Gastroesophageal sphincter (tissue), 3 donors: ENCODE measurements around the gene NT5C2.

Experiments
- CTCF ChIP-seq, 4 experiments: fragments of 200-600 bp in 2 of 4; fragments of 450-650 bp in 2 of 4; sonication (generic) in 1 of 4; IDR thresholded peaks; one replicate each; pipeline ENCODE4 v1.5.1; 2017 to 2019; ENCODE audit warnings: antibody characterized with exemption in 4 of 4, mild to moderate bottlenecking in 2 of 4, moderate library complexity in 2 of 4
- POLR2A ChIP-seq, 2 donors: fragments of 450-650 bp; IDR thresholded peaks; one replicate each; pipeline ENCODE4 v1.6.1; 2017; ENCODE audit warnings: antibody characterized with exemption in 2 of 2, mild to moderate bottlenecking in 2 of 2, moderate library complexity in 1 of 2
- POLR2AphosphoS5 ChIP-seq: sonication (generic); formaldehyde crosslinking; IDR thresholded peaks from one replicate; pipeline ENCODE4 v1.6.1; 2017; ENCODE audit warnings: antibody characterized with exemption

DNA sequence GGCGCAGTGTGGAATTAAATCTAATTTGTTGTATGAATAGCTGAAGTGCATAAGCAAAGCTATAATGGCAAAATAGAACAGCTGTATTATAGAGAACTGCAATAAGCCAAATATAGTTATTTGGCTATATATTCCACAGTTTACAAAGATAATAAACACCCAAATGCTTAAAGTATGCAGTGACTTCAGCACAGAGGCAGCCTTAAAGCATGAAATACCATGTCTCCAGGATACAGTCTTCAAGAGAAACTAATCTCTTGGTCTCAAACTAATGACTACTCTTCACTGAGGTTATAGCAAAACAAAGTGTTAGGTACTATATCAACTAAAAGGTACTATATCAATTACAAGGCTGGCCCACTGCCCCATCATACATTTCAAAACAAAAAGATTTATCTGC is 48.0 kb downstream of the NT5C2 start:
- TF ChIP-seq POLR2A (IDR thresholded peaks at IDR 0.05) (no peak), CTCF (IDR thresholded peaks at IDR 0.05) (no peak), POLR2AphosphoS5 (no peak)
